SJCRH30 (cell line): ENCODE results near the gene PCCA. TPM values are rescaled to one million over a fixed set of nuclear protein-coding genes. Genes with fewer than 3 reads are reported as not detected.
"Not testable (repeated sequence)": the region's sequence is repeated elsewhere in the genome, so short reads cannot be mapped to it uniquely, and the experiment has no call there.

Source experiments
- DNase-seq, 2 experiments: peaks; one replicate each; pipeline ENCODE4 v3.0.0-alpha.2; 2015 to 2020
- H3K27ac ChIP-seq: fragments of 250-450 bp; sonication (Bioruptor Pico); 2 replicates; pipeline ENCODE4 v1.5.1; 2020; ENCODE audit warnings: mild to moderate bottlenecking, moderate library complexity
- H3K27me3 ChIP-seq: fragments of 250-450 bp; sonication (Bioruptor Pico); 2 replicates; pipeline ENCODE4 v1.5.1; 2020; ENCODE audit warnings: mild to moderate bottlenecking, moderate library complexity
- H3K36me3 ChIP-seq: fragments of 250-450 bp; sonication (Bioruptor Pico); 2 replicates; pipeline ENCODE4 v1.5.1; 2020; ENCODE audit warnings: mild to moderate bottlenecking, moderate library complexity
- H3K4me1 ChIP-seq: fragments of 250-450 bp; sonication (Bioruptor Pico); 2 replicates; pipeline ENCODE4 v1.5.1; 2020; ENCODE audit warnings: mild to moderate bottlenecking, moderate library complexity
- H3K4me3 ChIP-seq: fragments of 250-450 bp; sonication (Bioruptor Pico); 2 replicates; pipeline ENCODE4 v1.5.1; 2020; ENCODE audit warnings: mild to moderate bottlenecking, moderate library complexity
- H3K9me3 ChIP-seq: fragments of 250-450 bp; sonication (Bioruptor Pico); replicated peaks from 2 replicates; pipeline ENCODE4 v1.5.1; 2020; ENCODE audit warnings: mild to moderate bottlenecking, moderate library complexity
- total RNA-seq: library from RNA; depleted of rRNA; stranded (reverse); fragments of >200 nt; shearing (Covaris generic); gene quantifications from 2 replicates; pipeline ENCODE4 v1.2.3, GENCODE V29; 2014; rRNA removed

PCCA gene
- total RNA-seq, result 23.4 and 26.8 TPM in 2 replicates

DNA sequence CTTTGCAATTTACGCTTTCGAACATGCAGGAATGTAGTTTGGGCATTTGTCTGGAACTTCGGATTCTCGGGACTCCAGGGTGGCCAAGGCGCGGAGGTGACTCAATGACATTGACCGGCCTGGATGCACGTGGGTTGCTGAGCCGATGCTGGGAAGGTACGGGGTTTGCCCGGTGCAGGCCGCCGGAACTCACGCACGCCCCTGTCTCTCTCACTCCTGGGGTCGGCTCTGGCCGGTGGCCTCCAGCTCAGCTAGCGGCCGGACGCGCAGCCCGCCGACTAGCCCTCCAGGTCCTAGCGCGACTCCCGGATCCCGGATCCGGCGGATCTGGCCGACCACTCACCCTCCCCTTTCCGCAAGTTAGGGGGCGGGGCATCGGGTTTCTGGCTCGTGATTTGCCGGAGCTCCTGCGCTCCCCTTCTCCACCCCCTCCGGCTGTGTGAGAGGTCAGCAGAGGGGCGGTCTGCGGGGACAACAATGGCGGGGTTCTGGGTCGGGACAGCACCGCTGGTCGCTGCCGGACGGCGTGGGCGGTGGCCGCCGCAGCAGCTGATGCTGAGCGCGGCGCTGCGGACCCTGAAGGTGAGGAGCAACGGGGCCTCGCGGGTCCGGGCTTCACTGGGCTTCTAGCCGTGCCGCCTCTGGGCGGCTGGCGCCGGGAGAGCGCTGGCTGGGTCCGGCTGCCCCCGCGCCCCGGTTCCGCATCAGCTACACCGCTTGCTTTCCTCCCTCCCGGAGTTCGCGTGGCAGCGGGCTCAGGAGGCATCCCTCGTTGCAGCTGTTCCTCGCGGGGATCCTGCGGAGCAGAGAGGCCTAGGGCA, at the start of gene PCCA:
TSS of gene PCCA (plus strand) at position 450 of the 821 bp plus-strand sequence. CDS start at position 478, 28 bp downstream.
- Histone ChIP-seq H3K4me3 (peak within 1 kb of the TSS; percentile 98), H3K36me3 (no peaks in the 10 kb centered on the region), H3K27ac (peak within 1 kb of the TSS; percentile 82), H3K4me1 (no peaks in the 10 kb centered on the region), H3K9me3 (no peaks in the 10 kb centered on the region), H3K27me3 (no peaks in the 10 kb centered on the region)
- peak; percentile 96 to 97 for DNase-seq

GRCh38 chr13:100039740-100040139, 49.2 kb upstream of the PCCA start:
- Histone ChIP-seq H3K9me3 (no peaks in the 10 kb centered on the region), H3K4me3 (no peak overlapping the region), H3K27ac (no peak overlapping the region), H3K36me3 (no peaks in the 10 kb centered on the region), H3K27me3 (no peaks in the 10 kb centered on the region), H3K4me1 (no peaks in the 10 kb centered on the region; the same call in 1 of the 2 replicates)
- DNase-seq, result peak in 1 of 2 experiments; percentile 18

DNA sequence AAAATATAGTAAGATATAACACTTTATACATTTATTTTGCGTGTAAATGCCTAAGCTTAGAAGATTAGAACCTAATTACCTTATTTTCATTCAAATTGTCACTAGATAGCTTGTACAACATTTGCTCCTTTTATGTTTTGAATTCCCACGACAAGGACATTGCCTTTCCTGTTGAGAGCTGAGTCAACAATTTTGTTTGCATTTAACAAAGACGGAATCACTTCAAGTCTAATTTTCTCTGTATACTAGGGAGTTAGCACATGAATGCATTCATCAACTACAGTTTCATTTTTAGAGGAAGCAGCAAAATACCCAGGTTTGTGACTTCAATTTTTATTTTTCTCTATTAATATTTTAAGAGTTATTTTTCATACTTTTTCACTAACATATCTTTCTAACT, 48.7 kb upstream of the PCCA start:
- H3K27ac ChIP-seq, result no peak overlapping the region
- peak in 1 of 2 experiments; percentile 3 for DNase-seq
- no peaks in the 10 kb centered on the region for H3K36me3 ChIP-seq
- H3K27me3 ChIP-seq, result no peaks in the 10 kb centered on the region
- H3K4me1 ChIP-seq, result no peaks in the 10 kb centered on the region; the same call in 1 of the 2 replicates
- no peak overlapping the region for H3K4me3 ChIP-seq
- H3K9me3 ChIP-seq, result no peaks in the 10 kb centered on the region

DNA sequence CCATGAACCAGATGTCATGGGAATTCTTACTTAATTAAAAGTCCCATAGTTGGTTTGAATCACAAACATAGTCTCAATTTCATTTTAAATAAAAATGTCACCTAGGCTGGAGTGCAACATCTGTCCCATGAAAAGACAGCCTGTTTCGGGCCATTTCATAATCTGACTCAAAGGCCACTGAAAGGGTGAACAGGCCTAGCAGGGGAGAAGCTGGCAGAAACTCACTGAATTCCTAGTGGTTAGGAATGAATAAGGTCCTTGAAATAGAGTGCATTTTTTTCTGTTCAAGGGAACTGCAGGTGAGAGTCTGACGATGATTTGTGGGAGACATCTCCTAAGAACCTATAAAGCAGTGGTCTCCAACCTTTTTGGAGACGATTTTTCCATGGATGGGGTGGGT, 44.0 kb upstream of the PCCA start:
- Histone ChIP-seq H3K27ac (no peak overlapping the region), H3K27me3 (no peaks in the 10 kb centered on the region), H3K4me3 (no peak overlapping the region), H3K36me3 (no peaks in the 10 kb centered on the region), H3K9me3 (no peaks in the 10 kb centered on the region), H3K4me1 (no peaks in the 10 kb centered on the region)
- DNase-seq, result no peak

GRCh38 chr13:100045355-100045754, 43.5 kb upstream of the PCCA start:
- Histone ChIP-seq H3K9me3 (no peaks in the 10 kb centered on the region), H3K27me3 (no peaks in the 10 kb centered on the region), H3K4me3 (no peak overlapping the region), H3K36me3 (no peaks in the 10 kb centered on the region), H3K27ac (no peak overlapping the region), H3K4me1 (no peaks in the 10 kb centered on the region)
- no peak for DNase-seq

DNA sequence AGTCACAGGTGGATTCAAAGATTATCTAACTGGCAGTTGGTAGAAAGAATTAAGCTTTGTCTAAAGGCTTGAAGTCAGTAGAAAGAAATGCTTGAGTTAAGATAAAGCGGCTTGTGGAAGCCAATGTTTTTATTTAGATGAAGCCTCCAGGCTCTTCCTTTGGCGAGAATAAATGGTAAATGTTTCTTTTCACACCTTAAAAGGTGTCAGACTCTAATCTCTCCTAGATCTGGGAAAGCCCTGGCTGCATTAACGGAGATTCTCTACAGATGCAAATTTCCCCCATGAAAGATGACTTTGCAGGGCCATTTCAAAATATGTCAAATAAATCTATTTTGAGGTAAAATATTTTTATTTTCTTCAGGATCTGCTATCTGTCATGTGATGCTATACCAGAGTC, 37.8 kb upstream of the PCCA start:
- H3K27ac ChIP-seq, result no peak overlapping the region
- no peaks in the 10 kb centered on the region for H3K4me1 ChIP-seq
- DNase-seq, result no peak
- H3K36me3 ChIP-seq, result no peaks in the 10 kb centered on the region
- H3K27me3 ChIP-seq, result no peaks in the 10 kb centered on the region
- no peak overlapping the region for H3K4me3 ChIP-seq
- H3K9me3 ChIP-seq, result no peaks in the 10 kb centered on the region

DNA sequence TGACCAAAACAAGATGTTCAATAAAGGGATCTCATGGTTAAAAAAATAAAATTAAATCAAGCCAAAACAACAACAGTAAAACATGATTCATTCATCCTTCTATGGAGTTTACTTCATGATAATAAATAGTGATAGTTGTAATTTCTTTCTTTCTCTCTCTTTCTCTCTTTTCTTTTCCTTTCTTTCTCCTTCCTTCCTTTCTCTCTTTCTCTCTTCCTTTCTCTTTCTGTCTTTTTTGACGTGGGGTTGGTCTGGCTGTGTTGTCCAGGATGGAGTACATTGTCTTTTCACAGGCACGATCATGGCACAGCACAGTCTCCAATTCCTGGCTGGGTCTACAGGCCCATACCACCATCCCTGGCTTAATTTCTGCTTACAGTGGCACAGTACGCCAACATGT, 29.1 kb upstream of the PCCA start:
- Histone ChIP-seq H3K4me3 (no peak overlapping the region), H3K27me3 (no peaks in the 10 kb centered on the region), H3K9me3 (no peaks in the 10 kb centered on the region), H3K36me3 (no peaks in the 10 kb centered on the region), H3K27ac (no peak overlapping the region), H3K4me1 (peaks cover 20% of the 10 kb centered on the region)
- DNase-seq, result no peak

- H3K27ac ChIP-seq, result peak overlapping the region; percentile 11; the same call in 1 of the 2 replicates
- peak; percentile 78 to 93 for DNase-seq
- H3K4me1 ChIP-seq, result peaks cover 20% of the 10 kb centered on the region
- no peaks in the 10 kb centered on the region for H3K27me3 ChIP-seq
- H3K4me3 ChIP-seq, result no peak overlapping the region
- no peaks in the 10 kb centered on the region for H3K9me3 ChIP-seq
- H3K36me3 ChIP-seq, result no peaks in the 10 kb centered on the region
These were observed 25.6 kb upstream of the PCCA start for GRCh38 chr13:100063333-100063732.

DNA sequence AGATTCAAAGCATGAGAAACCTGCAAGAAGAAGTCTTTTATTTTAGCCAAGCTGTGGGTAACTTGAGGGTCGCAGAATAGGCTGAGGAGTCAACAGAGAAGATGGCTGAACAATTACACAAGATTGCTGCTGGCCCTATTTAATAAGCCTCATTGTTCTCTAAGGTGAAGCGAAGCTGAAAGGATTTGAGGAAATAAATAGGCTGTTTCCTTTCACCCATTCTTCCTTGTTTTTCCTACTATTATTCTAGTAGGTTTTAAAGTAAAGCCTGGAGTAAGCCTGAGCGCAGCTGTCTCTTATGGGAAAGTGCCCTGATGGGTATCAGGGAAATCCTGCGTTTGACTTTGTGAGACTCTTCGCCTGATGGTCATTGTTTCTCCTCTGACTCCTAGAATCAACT, 25.0 kb upstream of the PCCA start:
- peak in 1 of 2 experiments; percentile 43 for DNase-seq
- no peaks in the 10 kb centered on the region for H3K27me3 ChIP-seq
- no peaks in the 10 kb centered on the region for H3K36me3 ChIP-seq
- H3K27ac ChIP-seq, result peak overlapping the region; percentile 11; the same call in 1 of the 2 replicates
- H3K9me3 ChIP-seq, result no peaks in the 10 kb centered on the region
- H3K4me1 ChIP-seq, result peaks cover 20% of the 10 kb centered on the region
- H3K4me3 ChIP-seq, result no peak overlapping the region

DNA sequence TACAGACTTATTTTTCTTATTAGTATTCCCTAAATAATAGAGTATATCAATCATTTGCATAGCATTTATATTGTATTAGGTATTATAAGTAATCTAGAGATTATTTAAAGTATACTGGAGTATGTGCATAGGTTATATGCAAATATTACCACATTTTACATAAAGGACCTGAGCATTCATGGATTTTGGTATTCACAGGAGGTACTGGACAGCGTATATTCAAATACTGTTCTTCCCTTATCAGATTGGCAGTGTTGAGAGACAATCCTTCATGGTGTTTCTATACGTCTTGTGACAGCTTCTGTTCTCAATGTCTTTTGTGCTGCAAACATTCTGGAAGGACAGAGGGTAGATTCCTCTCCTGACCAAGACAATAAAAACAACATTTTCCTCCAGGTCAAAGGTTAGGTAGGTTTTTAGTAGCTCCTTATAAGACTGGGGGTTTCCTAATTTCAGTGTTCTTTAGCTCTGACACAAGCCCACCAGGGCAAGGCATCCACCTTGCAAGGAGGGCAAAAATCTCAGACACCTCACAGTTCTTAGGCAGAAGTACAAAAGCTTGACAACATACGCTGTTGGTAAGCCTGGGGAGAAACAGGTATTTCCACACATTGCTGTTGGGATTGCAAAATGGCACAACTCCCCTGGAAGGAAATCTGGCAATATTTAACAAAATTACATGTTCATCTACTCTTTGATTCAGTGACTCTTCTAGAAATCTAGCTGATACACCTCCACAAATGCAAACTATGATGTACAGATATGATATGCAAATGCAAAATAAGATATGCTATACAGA, 20.6 kb upstream of the PCCA start:
- no peak overlapping the region for H3K27ac ChIP-seq
- no peaks in the 10 kb centered on the region for H3K9me3 ChIP-seq
- H3K4me1 ChIP-seq, result peaks cover 12% of the 10 kb centered on the region
- H3K27me3 ChIP-seq, result no peaks in the 10 kb centered on the region
- no peaks in the 10 kb centered on the region for H3K36me3 ChIP-seq
- no peak overlapping the region for H3K4me3 ChIP-seq
- no peak for DNase-seq

GRCh38 chr13:100069278-100069677, 19.6 kb upstream of the PCCA start:
- DNase-seq, result no peak
- H3K36me3 ChIP-seq, result no peaks in the 10 kb centered on the region
- H3K4me3 ChIP-seq, result no peak overlapping the region
- no peaks in the 10 kb centered on the region for H3K9me3 ChIP-seq
- H3K27me3 ChIP-seq, result no peaks in the 10 kb centered on the region
- no peak overlapping the region for H3K27ac ChIP-seq
- H3K4me1 ChIP-seq, result peaks cover 4% of the 10 kb centered on the region; the same call in 1 of the 2 replicates

- Histone ChIP-seq H3K36me3 (no peaks in the 10 kb centered on the region), H3K9me3 (no peaks in the 10 kb centered on the region), H3K4me1 (no peaks in the 10 kb centered on the region), H3K27ac (no peak overlapping the region), H3K4me3 (no peak overlapping the region), H3K27me3 (no peaks in the 10 kb centered on the region)
- no peak for DNase-seq
These were observed 12.9 kb upstream of the PCCA start for GRCh38 chr13:100075700-100076587.

- not testable (repeated sequence) for H3K4me3 ChIP-seq, H3K4me1 ChIP-seq, H3K27ac ChIP-seq, H3K27me3 ChIP-seq, DNase-seq, H3K9me3 ChIP-seq, H3K36me3 ChIP-seq
These were observed 9.9 kb upstream of the PCCA start for GRCh38 chr13:100079003-100079402.

- H3K27me3 ChIP-seq, DNase-seq, H3K27ac ChIP-seq, H3K9me3 ChIP-seq, H3K4me1 ChIP-seq, H3K36me3 ChIP-seq, H3K4me3 ChIP-seq: not testable (repeated sequence)
These were observed 5.5 kb upstream of the PCCA start for GRCh38 chr13:100083401-100083800.
